Lower leg skin (tissue), 4 donors: Measurements from ENCODE around the gene SLC17A8. TPM values are rescaled to one million over a fixed set of nuclear protein-coding genes. Genes with fewer than 3 reads are reported as not detected.

Experiments
- DNase-seq, 2 donors: peaks; one replicate each; pipeline ENCODE4 v3.0.0-alpha.2; 2019; ENCODE audit warnings: low spot score in 2 of 2
- H3K4me3 ChIP-seq: fragments of 200-600 bp; sonication (generic); 2 replicates; pipeline ENCODE4 v1.5.1; 2017; ENCODE audit warnings: mild to moderate bottlenecking, low read depth; ENCODE audit not compliant: poor library complexity, severe bottlenecking
- CTCF ChIP-seq, 3 donors: fragments of 450-650 bp; IDR thresholded peaks; one replicate each; pipeline ENCODE4 v1.5.1; 2016; ENCODE audit warnings: antibody characterized with exemption in 3 of 3, mild to moderate bottlenecking in 3 of 3, moderate library complexity in 2 of 3
- POLR2A ChIP-seq, 2 donors: fragments of 450-650 bp; IDR thresholded peaks; one replicate each; pipeline ENCODE4 v1.6.1; 2016 to 2017; ENCODE audit warnings: antibody characterized with exemption in 2 of 2, mild to moderate bottlenecking in 1 of 2, moderate library complexity in 1 of 2
- WGBS, 2 donors: methylation state at CpG; one replicate each; pipeline ENCODE4 v1.1.5; 2018; 5-methylcytosine and 5-hydroxymethylcytosine counted together
- intact Hi-C: fragments of 100-400 bp; cut with DNase I; formaldehyde crosslinking; loops from one replicate; pipeline ENCODE4 v1.15.0; 2023; ENCODE audit warnings: low total_unique reads
- total RNA-seq, 4 donors: library from RNA; depleted of rRNA; stranded (reverse); fragments of >200 nt; gene quantifications; one replicate each; pipeline ENCODE4 v1.1.0, GENCODE V29; 2016

The SLC17A8 gene
- total RNA-seq, 4 donors from 2014 or later, result not detected

GRCh38 chr12:100445081-100445481 is 88.2 kb downstream of the SLC17A8 start:
- TF ChIP-seq POLR2A (IDR thresholded peaks at IDR 0.05) (no peak), CTCF (IDR thresholded peaks at IDR 0.05) (no peak)
- DNase-seq, result no peak
- intact Hi-C loops, result no loop called here
- 81 to 83% methylated on average over 4 of the region's 4 CpGs for WGBS, 2 donors
- H3K4me3 ChIP-seq, result no peak overlapping the region

- intact Hi-C loops, result no loop called here
- no peak overlapping the region for H3K4me3 ChIP-seq
- TF ChIP-seq POLR2A (IDR thresholded peaks at IDR 0.05) (no peak), CTCF (IDR thresholded peaks at IDR 0.05) (no peak)
- DNase-seq, result no peak
- WGBS, 2 donors, result 14 to 28% methylated on average over 3 of the region's 3 CpGs
Measured at GRCh38 chr12:100447381-100447780, 90.5 kb downstream of the SLC17A8 start.

DNA sequence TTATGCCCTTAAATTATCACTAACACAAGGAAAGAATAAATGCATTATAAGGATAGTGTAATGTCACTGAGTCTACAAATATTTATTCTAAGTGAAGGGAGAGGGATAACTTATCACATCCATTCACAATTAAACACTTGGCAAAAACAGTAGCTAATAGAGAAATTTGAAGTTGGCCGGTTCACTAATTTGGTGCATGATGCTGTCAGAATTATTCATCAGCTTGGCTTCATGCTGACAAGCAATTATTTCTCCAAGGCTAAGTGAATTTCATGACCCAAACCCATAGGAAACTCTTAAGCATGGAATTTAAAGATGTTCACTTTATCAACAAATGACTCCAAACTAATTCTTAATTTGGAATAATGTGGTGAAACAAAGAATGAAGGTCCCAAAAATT is 91.8 kb downstream of the SLC17A8 start:
- no peak for DNase-seq
- no peak overlapping the region for H3K4me3 ChIP-seq
- 22 to 62% methylated on average over 1 of the region's 1 CpG for whole genome bisulfite sequencing, 2 donors
- intact Hi-C loops, result no loop called here
- no peak for TF ChIP-seq POLR2A (IDR thresholded peaks at IDR 0.05)
- no peak for TF ChIP-seq CTCF (IDR thresholded peaks at IDR 0.05)

GRCh38 chr12:100450735-100451134 is 93.9 kb downstream of the SLC17A8 start:
- no peak for TF ChIP-seq POLR2A (IDR thresholded peaks at IDR 0.05)
- no peak overlapping the region for H3K4me3 ChIP-seq
- intact Hi-C loops, result no loop called here
- WGBS, 2 donors, result 33 to 43% methylated on average over 3 of the region's 3 CpGs
- DNase-seq, result no peak

- H3K4me3 ChIP-seq, result no peak overlapping the region
- 57 to 67% methylated on average over 3 of the region's 3 CpGs for WGBS, 2 donors
- TF ChIP-seq CTCF (IDR thresholded peaks at IDR 0.05) (no peak), POLR2A (IDR thresholded peaks at IDR 0.05) (no peak)
- intact Hi-C loops, result no loop called here
- DNase-seq, result no peak
Measured at GRCh38 chr12:100453951-100454350, 97.1 kb downstream of the SLC17A8 start.

DNA sequence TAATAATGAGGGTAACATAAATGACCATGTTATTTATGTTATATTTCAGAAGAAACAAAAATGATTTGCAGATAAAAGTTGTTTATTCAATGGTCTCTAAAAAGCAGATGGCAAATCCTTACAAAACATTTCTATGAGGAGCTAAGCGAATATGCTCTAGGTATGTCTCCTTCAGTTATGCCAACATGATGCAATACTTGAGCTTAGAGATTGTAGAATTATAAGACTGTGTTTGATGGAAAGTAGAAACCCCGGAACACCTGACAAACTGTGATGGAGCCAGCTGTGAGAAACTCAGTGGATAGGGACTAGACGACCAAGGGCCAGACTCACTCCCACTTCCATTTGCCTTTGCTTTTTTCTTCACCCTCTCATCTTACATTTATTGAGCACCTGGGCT is 99.0 kb downstream of the SLC17A8 start:
- 76 to 83% methylated on average over 3 of the region's 3 CpGs for WGBS, 2 donors
- TF ChIP-seq POLR2A (IDR thresholded peaks at IDR 0.05) (no peak), CTCF (IDR thresholded peaks at IDR 0.05) (no peak)
- no peak for DNase-seq
- intact Hi-C loops, result no loop called here
- no peak overlapping the region for H3K4me3 ChIP-seq
